ENCODE data around the gene NEMP1. TPM values are rescaled to one million over a fixed set of nuclear protein-coding genes. Genes with fewer than 3 reads are reported as not detected.

The NEMP1 gene
- total and polyA plus RNA-seq, 4 donors = 1.4 to 10.9 (median 3.2) TPM

- Histone ChIP-seq H3K9me3 (ENCODE audit: control insufficient read depth in 4 of 4, low read length in 3 of 4) (no peaks in the 10 kb centered on the region), H3K36me3 (ENCODE audit: control insufficient read depth in 4 of 4, insufficient read depth in 3 of 4, low read depth in 1 of 4, low read length in 3 of 4) (peaks cover 9 to 25% (median 19%) of the 10 kb centered on the region in 4 donors), H3K27ac (ENCODE audit: low read depth in 1 of 2, low read length in 2 of 2) (peak overlapping the region; percentile 28 to 43), H3K9ac (ENCODE audit: low read depth in 1 of 2, low read length in 2 of 2) (peak overlapping the region in 1 of 2 donors; percentile 41), H3K4me1 (ENCODE audit: control insufficient read depth in 4 of 4, insufficient read depth in 4 of 4, low read length in 3 of 4) (peaks cover 9 to 56% (median 28%) of the 10 kb centered on the region in 4 donors), H3K27me3 (ENCODE audit: control insufficient read depth in 4 of 4, insufficient read depth in 4 of 4, low read length in 3 of 4) (no peaks in the 10 kb centered on the region), H3K4me3 (ENCODE audit: low read depth in 1 of 3, low read length in 3 of 3) (peak overlapping the region in 2 of 3 donors; percentile 45 to 94)
- no peak for DNase-seq (ENCODE audit: low spot score)
- TF ChIP-seq NR2F2 (IDR thresholded peaks at IDR 0.05) (no peak), SP1 (IDR thresholded peaks at IDR 0.05) (no peak), GABPA (IDR thresholded peaks at IDR 0.05 in 1 of 2, conservative IDR thresholded peaks at IDR 0.05 in 1 of 2) (no peak), ATF3 (IDR thresholded peaks at IDR 0.05) (no peak)
- TF ChIP-seq, protein P1, sequence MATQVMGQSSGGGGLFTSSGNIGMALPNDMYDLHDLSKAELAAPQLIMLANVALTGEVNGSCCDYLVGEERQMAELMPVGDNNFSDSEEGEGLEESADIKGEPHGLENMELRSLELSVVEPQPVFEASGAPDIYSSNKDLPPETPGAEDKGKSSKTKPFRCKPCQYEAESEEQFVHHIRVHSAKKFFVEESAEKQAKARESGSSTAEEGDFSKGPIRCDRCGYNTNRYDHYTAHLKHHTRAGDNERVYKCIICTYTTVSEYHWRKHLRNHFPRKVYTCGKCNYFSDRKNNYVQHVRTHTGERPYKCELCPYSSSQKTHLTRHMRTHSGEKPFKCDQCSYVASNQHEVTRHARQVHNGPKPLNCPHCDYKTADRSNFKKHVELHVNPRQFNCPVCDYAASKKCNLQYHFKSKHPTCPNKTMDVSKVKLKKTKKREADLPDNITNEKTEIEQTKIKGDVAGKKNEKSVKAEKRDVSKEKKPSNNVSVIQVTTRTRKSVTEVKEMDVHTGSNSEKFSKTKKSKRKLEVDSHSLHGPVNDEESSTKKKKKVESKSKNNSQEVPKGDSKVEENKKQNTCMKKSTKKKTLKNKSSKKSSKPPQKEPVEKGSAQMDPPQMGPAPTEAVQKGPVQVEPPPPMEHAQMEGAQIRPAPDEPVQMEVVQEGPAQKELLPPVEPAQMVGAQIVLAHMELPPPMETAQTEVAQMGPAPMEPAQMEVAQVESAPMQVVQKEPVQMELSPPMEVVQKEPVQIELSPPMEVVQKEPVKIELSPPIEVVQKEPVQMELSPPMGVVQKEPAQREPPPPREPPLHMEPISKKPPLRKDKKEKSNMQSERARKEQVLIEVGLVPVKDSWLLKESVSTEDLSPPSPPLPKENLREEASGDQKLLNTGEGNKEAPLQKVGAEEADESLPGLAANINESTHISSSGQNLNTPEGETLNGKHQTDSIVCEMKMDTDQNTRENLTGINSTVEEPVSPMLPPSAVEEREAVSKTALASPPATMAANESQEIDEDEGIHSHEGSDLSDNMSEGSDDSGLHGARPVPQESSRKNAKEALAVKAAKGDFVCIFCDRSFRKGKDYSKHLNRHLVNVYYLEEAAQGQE (IDR thresholded peaks at IDR 0.05) = no peak
- 48% methylated on average over 6 of the region's 6 CpGs for WGBS
These were observed 11.9 kb upstream of the NEMP1 start for GRCh38 chr12:57090490-57090889.

GRCh38 chr12:57089271-57090245 is 11.0 kb upstream of the NEMP1 start:
- Histone ChIP-seq H3K9ac (ENCODE audit: low read depth in 1 of 2, low read length in 2 of 2) (peak overlapping the region in 1 of 2 donors; percentile 77), H3K9me3 (ENCODE audit: control insufficient read depth in 4 of 4, low read length in 3 of 4) (no peaks in the 10 kb centered on the region), H3K4me3 (ENCODE audit: low read depth in 1 of 3, low read length in 3 of 3) (peak overlapping the region; percentile 82 to 94 (median 88)), H3K27me3 (ENCODE audit: control insufficient read depth in 4 of 4, insufficient read depth in 4 of 4, low read length in 3 of 4) (no peaks in the 10 kb centered on the region), H3K36me3 (ENCODE audit: control insufficient read depth in 4 of 4, insufficient read depth in 3 of 4, low read depth in 1 of 4, low read length in 3 of 4) (peaks cover 7 to 17% (median 13%) of the 10 kb centered on the region in 4 donors), H3K27ac (ENCODE audit: low read depth in 1 of 2, low read length in 2 of 2) (peak overlapping the region; percentile 93), H3K4me1 (ENCODE audit: control insufficient read depth in 4 of 4, insufficient read depth in 4 of 4, low read length in 3 of 4) (peaks cover 9 to 53% (median 28%) of the 10 kb centered on the region in 4 donors)
- TF ChIP-seq RAD21 (IDR thresholded peaks at IDR 0.05) (peak in 1 of 2 donors; percentile 16), HNF4A (conservative IDR thresholded peaks at IDR 0.05) (peak; percentile 69 to 70), ATF3 (IDR thresholded peaks at IDR 0.05) (no peak), EGR1 (IDR thresholded peaks at IDR 0.05; ENCODE audit: low read depth in 2 of 2) (peak; percentile 54 to 65), RXRA (IDR thresholded peaks at IDR 0.05) (peak in 1 of 2 donors; percentile 4)
- peak; percentile 67 for DNase-seq (ENCODE audit: low spot score)
- under 1% methylated on average over 45 of the region's 45 CpGs for WGBS

All from liver (tissue), 9 donors.